Type B pancreatic cell (in vitro differentiated cells): ENCODE measurements around the gene AHCYL2. TPM values are rescaled to one million over a fixed set of nuclear protein-coding genes. Genes with fewer than 3 reads are reported as not detected.

Source experiments
- DNase-seq: peaks from one replicate; pipeline ENCODE4 v3.0.0; 2021; ENCODE audit warnings: mixed read lengths; ENCODE audit not compliant: unreplicated experiment; ENCODE audit errors: extremely low spot score
- H3K27ac Mint-ChIP-seq: 2 replicates; pipeline ENCODE4 v1.8.0; 2021; ENCODE audit warnings: mild to moderate bottlenecking, mixed read lengths
- H3K27me3 Mint-ChIP-seq: 2 replicates; pipeline ENCODE4 v1.8.0; 2021; ENCODE audit warnings: mixed read lengths
- H3K36me3 Mint-ChIP-seq: 2 replicates; pipeline ENCODE4 v1.8.0; 2021; ENCODE audit warnings: mixed read lengths
- H3K4me1 Mint-ChIP-seq: one replicate; pipeline ENCODE4 v1.8.0; 2021; ENCODE audit warnings: mixed read lengths; ENCODE audit not compliant: unreplicated experiment
- H3K4me3 Mint-ChIP-seq: 2 replicates; pipeline ENCODE4 v1.8.0; 2021; ENCODE audit warnings: mild to moderate bottlenecking, mixed read lengths
- H3K9me3 Mint-ChIP-seq: 2 replicates; pipeline ENCODE4 v1.8.0; 2021; ENCODE audit warnings: mixed read lengths
- total RNA-seq: library from RNA; stranded (reverse); gene quantifications from 2 replicates; pipeline ENCODE4 v1.2.1, GENCODE V29; 2021; ENCODE audit warnings: low replicate concordance
- TF ChIP-seq, protein P1 (sequence below): fragments of 200-600 bp; sonication (generic); conservative IDR thresholded peaks from 2 replicates; pipeline ENCODE4 v1.5.0; 2021; ENCODE audit warnings: antibody characterized with exemption, mild to moderate bottlenecking

The AHCYL2 gene
- total RNA-seq, 1 donor from 2014 or later = 27.8 TPM

DNA sequence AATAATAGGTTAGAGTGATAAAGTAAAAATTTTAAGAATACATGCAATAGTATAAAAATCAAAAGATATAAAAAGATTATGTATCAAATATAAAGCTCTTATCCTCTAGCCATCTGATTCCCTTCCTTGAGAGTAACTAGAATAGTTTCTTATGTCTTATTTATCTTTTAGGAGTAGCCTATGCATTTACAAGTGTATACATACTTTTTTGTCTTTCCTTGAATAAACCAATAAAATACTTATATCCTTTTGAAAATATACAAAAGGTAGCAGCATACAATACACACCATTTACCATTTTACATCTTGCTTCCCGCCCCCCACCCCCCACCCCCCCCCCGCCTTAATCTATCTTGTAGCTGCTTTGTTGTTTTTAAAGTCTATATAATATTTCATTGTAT lies 31.4 kb downstream of the AHCYL2 start:
- H3K36me3 Mint-ChIP-seq = peaks cover 3% of the 10 kb centered on the region
- H3K27ac Mint-ChIP-seq = no peak overlapping the region
- no peaks in the 10 kb centered on the region for H3K9me3 Mint-ChIP-seq
- no peak for DNase-seq
- no peak overlapping the region for H3K4me3 Mint-ChIP-seq
- H3K4me1 Mint-ChIP-seq = peaks cover 8% of the 10 kb centered on the region
- TF ChIP-seq, protein P1, sequence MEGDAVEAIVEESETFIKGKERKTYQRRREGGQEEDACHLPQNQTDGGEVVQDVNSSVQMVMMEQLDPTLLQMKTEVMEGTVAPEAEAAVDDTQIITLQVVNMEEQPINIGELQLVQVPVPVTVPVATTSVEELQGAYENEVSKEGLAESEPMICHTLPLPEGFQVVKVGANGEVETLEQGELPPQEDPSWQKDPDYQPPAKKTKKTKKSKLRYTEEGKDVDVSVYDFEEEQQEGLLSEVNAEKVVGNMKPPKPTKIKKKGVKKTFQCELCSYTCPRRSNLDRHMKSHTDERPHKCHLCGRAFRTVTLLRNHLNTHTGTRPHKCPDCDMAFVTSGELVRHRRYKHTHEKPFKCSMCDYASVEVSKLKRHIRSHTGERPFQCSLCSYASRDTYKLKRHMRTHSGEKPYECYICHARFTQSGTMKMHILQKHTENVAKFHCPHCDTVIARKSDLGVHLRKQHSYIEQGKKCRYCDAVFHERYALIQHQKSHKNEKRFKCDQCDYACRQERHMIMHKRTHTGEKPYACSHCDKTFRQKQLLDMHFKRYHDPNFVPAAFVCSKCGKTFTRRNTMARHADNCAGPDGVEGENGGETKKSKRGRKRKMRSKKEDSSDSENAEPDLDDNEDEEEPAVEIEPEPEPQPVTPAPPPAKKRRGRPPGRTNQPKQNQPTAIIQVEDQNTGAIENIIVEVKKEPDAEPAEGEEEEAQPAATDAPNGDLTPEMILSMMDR = no peak
- no peaks in the 10 kb centered on the region for H3K27me3 Mint-ChIP-seq

DNA sequence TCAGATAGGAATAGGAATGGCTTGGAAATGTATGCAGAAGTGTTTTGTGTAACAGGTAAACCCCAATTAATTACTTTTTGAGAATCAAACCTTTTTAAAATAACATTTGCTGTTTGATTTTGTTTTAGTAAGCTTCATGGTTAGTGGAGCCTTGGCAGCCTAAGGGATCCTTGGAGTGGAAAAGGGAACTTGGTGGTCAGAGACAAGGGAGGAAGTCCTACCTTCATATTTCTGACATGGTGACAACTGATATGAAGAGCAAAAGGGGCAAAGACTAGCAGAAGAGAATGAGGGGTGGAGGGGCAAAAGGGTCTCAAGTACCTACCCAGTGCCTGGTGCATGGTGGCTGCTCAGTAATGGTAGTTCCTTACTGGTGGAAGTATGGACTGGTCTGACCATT lies 32.3 kb downstream of the AHCYL2 start:
- DNase-seq = no peak
- Mint-ChIP-seq H3K36me3 (peaks cover 3% of the 10 kb centered on the region), H3K27ac (no peak overlapping the region), H3K4me3 (no peak overlapping the region), H3K4me1 (peaks cover 4% of the 10 kb centered on the region), H3K27me3 (no peaks in the 10 kb centered on the region), H3K9me3 (no peaks in the 10 kb centered on the region)
- TF ChIP-seq, protein P1 = no peak

DNA sequence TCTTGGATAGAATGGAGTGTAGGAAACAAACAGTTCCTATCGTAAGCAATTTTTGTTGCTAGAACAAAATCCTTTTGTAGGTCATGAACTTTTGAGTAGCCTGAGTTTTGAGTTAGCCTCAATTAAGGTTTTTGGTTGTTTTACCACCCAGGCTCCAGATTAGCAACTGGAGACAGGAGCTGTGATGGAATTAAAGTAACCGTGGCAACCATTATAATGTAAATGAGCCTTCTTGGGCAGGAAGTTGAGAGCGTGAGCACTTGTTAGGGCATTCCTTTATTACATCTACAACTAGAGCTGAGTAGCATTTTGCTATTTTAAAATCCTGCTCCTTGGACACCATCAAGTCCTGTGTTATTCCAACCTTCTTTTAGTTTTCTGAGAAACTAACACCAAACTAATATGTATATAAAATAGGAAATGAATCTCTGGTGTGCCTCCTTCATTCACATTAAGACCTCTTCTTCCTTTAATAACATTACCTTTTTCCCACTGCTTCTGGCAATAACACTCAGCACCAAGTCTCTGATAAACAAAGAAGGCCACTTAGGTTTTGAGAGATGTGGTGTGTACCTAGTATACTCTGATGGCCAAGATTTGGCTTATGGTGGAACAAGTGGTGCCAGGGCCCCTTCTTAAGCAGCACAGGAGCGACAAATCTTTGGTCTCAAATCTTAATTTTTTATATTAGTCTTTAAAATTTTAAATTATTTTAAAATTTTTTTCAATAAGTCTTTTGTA lies 34.0 kb downstream of the AHCYL2 start:
- H3K9me3 Mint-ChIP-seq = no peaks in the 10 kb centered on the region
- H3K27me3 Mint-ChIP-seq = no peaks in the 10 kb centered on the region
- TF ChIP-seq, protein P1 = no peak
- H3K36me3 Mint-ChIP-seq = peaks cover 3% of the 10 kb centered on the region
- peaks cover 4% of the 10 kb centered on the region for H3K4me1 Mint-ChIP-seq
- no peak overlapping the region for H3K4me3 Mint-ChIP-seq
- no peak for DNase-seq
- H3K27ac Mint-ChIP-seq = no peak overlapping the region

DNA sequence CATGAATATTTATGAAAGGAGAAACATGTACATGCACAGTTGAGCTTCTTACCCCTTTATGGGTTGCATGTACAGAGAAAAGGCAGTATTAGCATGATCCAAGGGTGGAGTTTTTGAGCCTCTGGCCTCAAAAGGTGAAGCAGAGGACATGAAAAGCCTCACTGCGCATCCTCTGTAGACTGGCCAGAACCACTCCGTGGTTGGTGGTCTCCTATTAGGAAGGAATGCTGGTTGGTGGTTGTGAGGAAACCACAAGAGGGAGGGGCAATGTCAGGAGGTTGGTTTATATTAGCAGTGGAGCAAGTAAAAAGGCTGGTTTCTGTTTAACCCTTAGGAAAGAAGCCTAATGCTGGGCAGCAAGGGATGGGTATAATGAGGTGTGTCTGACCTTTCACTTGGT lies 37.5 kb downstream of the AHCYL2 start:
- no peak for DNase-seq
- H3K9me3 Mint-ChIP-seq = no peaks in the 10 kb centered on the region
- TF ChIP-seq, protein P1 = no peak
- no peaks in the 10 kb centered on the region for H3K27me3 Mint-ChIP-seq
- H3K4me3 Mint-ChIP-seq = no peak overlapping the region
- H3K36me3 Mint-ChIP-seq = no peaks in the 10 kb centered on the region
- no peak overlapping the region for H3K27ac Mint-ChIP-seq
- H3K4me1 Mint-ChIP-seq = peaks cover 4% of the 10 kb centered on the region

DNA sequence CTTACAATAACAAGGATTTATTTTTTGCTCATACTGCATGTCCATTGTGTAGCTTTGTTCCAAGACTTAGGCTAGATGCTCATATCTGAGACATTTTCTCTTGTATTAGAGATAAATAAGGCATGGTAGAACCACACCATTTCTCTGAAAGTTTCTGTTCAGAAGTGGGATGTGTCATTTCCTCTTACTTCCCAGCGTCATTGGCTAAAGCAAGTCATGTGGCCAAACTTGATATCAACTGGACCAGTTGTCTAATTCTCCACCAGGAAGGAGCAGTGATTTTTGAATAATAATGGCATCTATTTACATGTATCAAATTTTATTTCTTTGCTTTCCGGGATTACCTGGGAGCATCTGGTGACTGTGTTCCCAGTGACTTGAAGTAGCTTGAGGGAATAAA lies 38.3 kb downstream of the AHCYL2 start:
- H3K36me3 Mint-ChIP-seq = peaks cover 5% of the 10 kb centered on the region
- no peak overlapping the region for H3K4me3 Mint-ChIP-seq
- no peaks in the 10 kb centered on the region for H3K27me3 Mint-ChIP-seq
- TF ChIP-seq, protein P1 = no peak
- H3K9me3 Mint-ChIP-seq = no peaks in the 10 kb centered on the region
- no peak for DNase-seq
- peaks cover 4% of the 10 kb centered on the region for H3K4me1 Mint-ChIP-seq
- H3K27ac Mint-ChIP-seq = no peak overlapping the region
